ENCODE results near the gene C2CD2L.
"Not testable (repeated sequence)": the region's sequence is repeated elsewhere in the genome, so short reads cannot be mapped to it uniquely, and the experiment has no call there.

Gene C2CD2L

GRCh38 chr11:119153049-119153818 lies 46.1 kb downstream of the C2CD2L start:
- DNase-seq: no peak

GRCh38 chr11:119154178-119154577 lies 47.0 kb downstream of the C2CD2L start:
- DNase-seq: no peak

- no peak for DNase-seq
Observed at GRCh38 chr11:119155733-119156492, 48.8 kb downstream of the C2CD2L start.

- no peak for DNase-seq
Observed at GRCh38 chr11:119156496-119156895, 49.4 kb downstream of the C2CD2L start.

GRCh38 chr11:119157063-119157462 lies 49.9 kb downstream of the C2CD2L start:
- no peak for DNase-seq

- no peak for DNase-seq
Observed at GRCh38 chr11:119158467-119158866, 51.3 kb downstream of the C2CD2L start.

- no peak for DNase-seq
Observed at GRCh38 chr11:119160151-119160550, 53.0 kb downstream of the C2CD2L start.

GRCh38 chr11:119161871-119162270 lies 54.7 kb downstream of the C2CD2L start:
- no peak for DNase-seq

GRCh38 chr11:119166368-119167076 lies 59.4 kb downstream of the C2CD2L start:
- DNase-seq: no peak

- DNase-seq: not testable (repeated sequence)
Observed at GRCh38 chr11:119167077-119167458, 59.9 kb downstream of the C2CD2L start.

GRCh38 chr11:119167933-119168332 lies 60.8 kb downstream of the C2CD2L start:
- DNase-seq: no peak
